Neural progenitor cell (in vitro differentiated cells): ENCODE data around the gene STRADA. TPM values are rescaled to one million over a fixed set of nuclear protein-coding genes. Genes with fewer than 3 reads are reported as not detected.

Experiments used
- DNase-seq: peaks from one replicate; pipeline ENCODE4 v3.0.0-alpha.2; 2016; ENCODE audit warnings: low spot score
- H2AFZ ChIP-seq: fragments of 200-600 bp; sonication (generic); replicated peaks from 2 replicates; pipeline ENCODE4 v1.6.1; 2016; ENCODE audit warnings: antibody characterized with exemption
- H3F3A ChIP-seq: fragments of 200-600 bp; sonication (generic); 2 replicates; pipeline ENCODE4 v1.6.1; 2016; ENCODE audit warnings: antibody characterized with exemption, low read depth
- H3K27ac ChIP-seq: fragments of 200-600 bp; sonication (generic); 2 replicates; pipeline ENCODE4 v1.5.1; 2016; ENCODE audit warnings: mild to moderate bottlenecking
- H3K27me3 ChIP-seq: fragments of 200-600 bp; sonication (generic); 2 replicates; pipeline ENCODE4 v1.6.1; 2016; ENCODE audit warnings: mild to moderate bottlenecking, moderate library complexity
- H3K36me3 ChIP-seq: fragments of 200-600 bp; sonication (generic); 2 replicates; pipeline ENCODE4 v1.5.1; 2016
- H3K4me1 ChIP-seq: fragments of 200-600 bp; sonication (generic); 2 replicates; pipeline ENCODE4 v1.6.1; 2016; ENCODE audit warnings: mixed run types
- H3K4me2 ChIP-seq: fragments of 200-600 bp; sonication (generic); 2 replicates; pipeline ENCODE4 v1.6.1; 2016
- H3K4me3 ChIP-seq: fragments of 200-600 bp; sonication (generic); 2 replicates; pipeline ENCODE4 v1.5.1; 2016
- H3K79me2 ChIP-seq: fragments of 200-600 bp; sonication (generic); 2 replicates; pipeline ENCODE4 v1.6.1; 2016; ENCODE audit warnings: low read depth
- H3K9ac ChIP-seq: fragments of 200-600 bp; sonication (generic); 2 replicates; pipeline ENCODE4 v1.6.1; 2016
- H3K9me3 ChIP-seq: fragments of 200-600 bp; sonication (generic); 2 replicates; pipeline ENCODE4 v1.5.1; 2016; ENCODE audit warnings: low read depth
- H4K20me1 ChIP-seq: fragments of 200-600 bp; sonication (generic); 2 replicates; pipeline ENCODE4 v1.6.1; 2016; ENCODE audit warnings: low read depth
- H3K27ac Mint-ChIP-seq: 3 replicates; pipeline ENCODE4 v1.8.0; 2021; ENCODE audit warnings: mixed read lengths
- H3K27me3 Mint-ChIP-seq: 2 replicates; pipeline ENCODE4 v1.8.0; 2022; ENCODE audit warnings: low read depth, mild to moderate bottlenecking, inconsistent platforms, moderate library complexity, mixed read lengths; ENCODE audit not compliant: insufficient read depth
- H3K36me3 Mint-ChIP-seq: 3 replicates; pipeline ENCODE4 v1.8.0; 2021; ENCODE audit warnings: mixed read lengths
- H3K4me1 Mint-ChIP-seq: 3 replicates; pipeline ENCODE4 v1.8.0; 2021; ENCODE audit warnings: mixed read lengths
- H3K4me3 Mint-ChIP-seq: 3 replicates; pipeline ENCODE4 v1.8.0; 2021; ENCODE audit warnings: mild to moderate bottlenecking, moderate library complexity, mixed read lengths
- H3K9me3 Mint-ChIP-seq: 3 replicates; pipeline ENCODE4 v1.8.0; 2020; ENCODE audit warnings: mixed read lengths
- EZH2 ChIP-seq: fragments of 200-600 bp; sonication (generic); IDR thresholded peaks from 2 replicates; pipeline ENCODE4 v1.6.1; 2017; ENCODE audit warnings: antibody characterized with exemption, mild to moderate bottlenecking, moderate library complexity
- EZH2phosphoT487 ChIP-seq: fragments of 200-600 bp; sonication (generic); IDR thresholded peaks from 2 replicates; pipeline ENCODE4 v1.6.1; 2017; ENCODE audit warnings: antibody characterized with exemption
- total RNA-seq: library from RNA; depleted of rRNA; stranded (reverse); fragments of >200 nt; gene quantifications from 2 replicates; pipeline ENCODE4 v1.2.3, GENCODE V29; 2015; ENCODE audit warnings: low replicate concordance
- TF ChIP-seq, protein P1 (sequence below): fragments of 200-600 bp; sonication (generic); IDR thresholded peaks from 2 replicates; pipeline ENCODE4 v1.5.1; 2017; ENCODE audit warnings: antibody characterized with exemption, mild to moderate bottlenecking

Gene STRADA
- total RNA-seq, 1 donor from 2014 or later: 69.6 TPM

DNA sequence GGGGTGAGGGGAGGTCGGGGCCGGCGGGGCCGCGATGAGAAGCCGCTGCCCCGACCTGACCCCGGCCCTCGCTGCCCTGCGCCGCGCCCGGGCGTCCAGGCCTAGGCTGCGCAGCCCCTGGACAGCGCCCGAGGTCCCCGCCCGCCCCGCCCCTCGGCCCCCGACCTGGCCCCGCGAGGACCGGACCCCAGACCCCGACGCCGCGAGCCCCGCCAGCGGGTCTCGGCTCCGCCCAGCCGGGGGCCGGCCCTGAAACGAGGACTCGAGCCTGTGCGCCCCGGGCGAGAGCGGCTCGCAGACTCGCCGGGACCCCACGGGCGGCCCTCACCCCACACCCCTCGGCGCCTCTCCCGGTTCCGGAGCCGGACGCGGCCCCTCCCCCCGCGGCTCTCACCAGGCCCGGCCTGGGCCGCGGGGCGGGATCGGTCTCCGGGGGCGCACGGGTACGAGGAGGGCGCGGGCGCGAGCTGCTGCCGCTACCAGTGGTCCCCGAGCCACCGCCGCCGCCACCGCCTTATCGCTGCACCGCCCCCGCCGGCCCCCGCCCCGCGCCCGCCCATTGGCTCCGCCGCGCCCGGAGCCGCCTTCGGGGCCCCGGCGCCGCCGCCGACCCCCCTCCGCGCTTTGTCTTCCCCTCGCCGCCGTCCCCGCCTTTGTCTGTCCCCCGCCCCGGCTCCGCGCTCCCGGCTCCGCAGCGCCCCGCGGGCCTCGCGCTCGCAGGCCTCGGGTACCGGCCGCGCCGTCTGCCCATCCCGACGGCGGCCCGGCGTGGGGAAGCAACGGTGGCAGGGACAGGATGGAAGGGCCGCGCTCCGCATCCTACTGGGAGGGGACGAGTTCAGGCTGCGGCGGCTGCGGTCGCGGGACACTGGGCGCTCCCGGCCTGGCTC lies 41.7 kb downstream of the STRADA start, which contains the start of gene LIMD2:
LIMD2 (minus strand) TSS at position 488 of the 890 bp plus-strand sequence. CDS start 827 bp downstream, outside the sequence.
- H3F3A ChIP-seq: peaks cover 47% of the 10 kb centered on the region
- peak within 1 kb of the TSS; percentile 85 for H3K4me3 ChIP-seq
- peak within 1 kb of the TSS; percentile 98 for H3K4me2 ChIP-seq
- H3K27me3 ChIP-seq: peaks cover 12% of the 10 kb centered on the region
- H2AFZ ChIP-seq: peak within 1 kb of the TSS; percentile 90
- peak; percentile 90 for DNase-seq
- no peaks in the 10 kb centered on the region for H3K9me3 ChIP-seq
- peaks cover 11% of the 10 kb centered on the region for H3K4me1 ChIP-seq
- H3K9ac ChIP-seq: no peak within 1 kb of the TSS
- H4K20me1 ChIP-seq: peaks cover 53% of the 10 kb centered on the region
- H3K4me3 Mint-ChIP-seq: peak within 1 kb of the TSS; percentile 81
- peak within 1 kb of the TSS; percentile 68 for H3K27ac ChIP-seq
- H3K27me3 Mint-ChIP-seq: peaks cover 12% of the 10 kb centered on the region
- H3K79me2 ChIP-seq: no peaks in the 10 kb centered on the region
- H3K36me3 Mint-ChIP-seq: peaks cover 17% of the 10 kb centered on the region
- H3K36me3 ChIP-seq: no peaks in the 10 kb centered on the region
- no peaks in the 10 kb centered on the region for H3K9me3 Mint-ChIP-seq
- peaks cover 15% of the 10 kb centered on the region for H3K4me1 Mint-ChIP-seq
- TF ChIP-seq EZH2 (no peak), EZH2phosphoT487 (no peak)
- TF ChIP-seq, protein P1, sequence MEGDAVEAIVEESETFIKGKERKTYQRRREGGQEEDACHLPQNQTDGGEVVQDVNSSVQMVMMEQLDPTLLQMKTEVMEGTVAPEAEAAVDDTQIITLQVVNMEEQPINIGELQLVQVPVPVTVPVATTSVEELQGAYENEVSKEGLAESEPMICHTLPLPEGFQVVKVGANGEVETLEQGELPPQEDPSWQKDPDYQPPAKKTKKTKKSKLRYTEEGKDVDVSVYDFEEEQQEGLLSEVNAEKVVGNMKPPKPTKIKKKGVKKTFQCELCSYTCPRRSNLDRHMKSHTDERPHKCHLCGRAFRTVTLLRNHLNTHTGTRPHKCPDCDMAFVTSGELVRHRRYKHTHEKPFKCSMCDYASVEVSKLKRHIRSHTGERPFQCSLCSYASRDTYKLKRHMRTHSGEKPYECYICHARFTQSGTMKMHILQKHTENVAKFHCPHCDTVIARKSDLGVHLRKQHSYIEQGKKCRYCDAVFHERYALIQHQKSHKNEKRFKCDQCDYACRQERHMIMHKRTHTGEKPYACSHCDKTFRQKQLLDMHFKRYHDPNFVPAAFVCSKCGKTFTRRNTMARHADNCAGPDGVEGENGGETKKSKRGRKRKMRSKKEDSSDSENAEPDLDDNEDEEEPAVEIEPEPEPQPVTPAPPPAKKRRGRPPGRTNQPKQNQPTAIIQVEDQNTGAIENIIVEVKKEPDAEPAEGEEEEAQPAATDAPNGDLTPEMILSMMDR: no peak
- H3K27ac Mint-ChIP-seq: no peak within 1 kb of the TSS

DNA sequence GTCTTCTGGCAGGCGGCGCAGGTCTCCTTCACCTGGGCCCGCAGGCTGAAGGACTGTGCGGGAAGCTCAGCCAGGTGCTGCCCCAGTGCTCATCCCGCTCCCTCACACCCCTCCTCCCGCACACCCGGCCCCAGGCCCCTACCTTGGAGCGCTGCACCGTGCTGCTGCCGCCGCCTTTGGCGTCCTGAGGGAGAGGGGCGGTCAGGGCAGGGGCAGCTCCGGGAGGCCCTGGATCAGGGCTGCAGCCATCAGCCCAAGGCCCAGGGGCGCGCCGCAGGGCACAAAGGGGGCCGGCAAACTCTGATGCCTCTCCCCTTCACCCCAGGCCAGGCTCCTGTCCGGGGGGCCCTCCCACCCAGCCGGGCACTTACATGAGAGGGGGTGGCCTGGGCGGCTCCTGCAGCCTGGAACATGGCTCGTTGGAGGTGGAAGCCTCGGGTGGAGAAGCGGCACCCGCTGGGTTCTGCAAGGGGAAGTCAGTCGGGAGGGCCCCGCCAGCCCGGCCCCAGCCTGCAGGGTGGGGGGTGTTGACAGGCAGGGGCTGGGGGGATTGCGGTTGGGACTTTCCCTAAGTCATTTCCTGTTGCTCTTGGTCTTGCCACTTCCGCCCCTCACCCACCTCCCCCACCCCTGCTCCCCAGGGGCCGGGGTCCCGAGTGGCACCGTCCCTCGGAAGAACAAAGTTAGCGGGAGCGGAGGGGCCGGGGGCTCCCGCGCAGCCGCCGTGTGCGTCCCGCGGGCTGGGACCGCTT lies 42.5 kb downstream of the STRADA start:
- Mint-ChIP-seq H3K4me1 (peaks cover 15% of the 10 kb centered on the region), H3K27ac (no peak overlapping the region), H3K9me3 (no peaks in the 10 kb centered on the region), H3K27me3 (peaks cover 12% of the 10 kb centered on the region), H3K36me3 (peaks cover 17% of the 10 kb centered on the region), H3K4me3 (peak overlapping the region; percentile 84)
- TF ChIP-seq EZH2 (no peak), EZH2phosphoT487 (no peak)
- TF ChIP-seq, protein P1: no peak
- H3K27me3 ChIP-seq: peaks cover 12% of the 10 kb centered on the region
- no peaks in the 10 kb centered on the region for H3K36me3 ChIP-seq
- H3K4me2 ChIP-seq: peak overlapping the region; percentile 98
- no peak overlapping the region for H2AFZ ChIP-seq
- no peaks in the 10 kb centered on the region for H3K9me3 ChIP-seq
- peak; percentile 46 for DNase-seq
- peak overlapping the region; percentile 85 for H3K4me3 ChIP-seq
- H3K79me2 ChIP-seq: no peaks in the 10 kb centered on the region
- H3F3A ChIP-seq: peaks cover 47% of the 10 kb centered on the region
- peaks cover 11% of the 10 kb centered on the region for H3K4me1 ChIP-seq
- H3K9ac ChIP-seq: no peak overlapping the region
- H3K27ac ChIP-seq: no peak overlapping the region
- H4K20me1 ChIP-seq: peaks cover 56% of the 10 kb centered on the region

DNA sequence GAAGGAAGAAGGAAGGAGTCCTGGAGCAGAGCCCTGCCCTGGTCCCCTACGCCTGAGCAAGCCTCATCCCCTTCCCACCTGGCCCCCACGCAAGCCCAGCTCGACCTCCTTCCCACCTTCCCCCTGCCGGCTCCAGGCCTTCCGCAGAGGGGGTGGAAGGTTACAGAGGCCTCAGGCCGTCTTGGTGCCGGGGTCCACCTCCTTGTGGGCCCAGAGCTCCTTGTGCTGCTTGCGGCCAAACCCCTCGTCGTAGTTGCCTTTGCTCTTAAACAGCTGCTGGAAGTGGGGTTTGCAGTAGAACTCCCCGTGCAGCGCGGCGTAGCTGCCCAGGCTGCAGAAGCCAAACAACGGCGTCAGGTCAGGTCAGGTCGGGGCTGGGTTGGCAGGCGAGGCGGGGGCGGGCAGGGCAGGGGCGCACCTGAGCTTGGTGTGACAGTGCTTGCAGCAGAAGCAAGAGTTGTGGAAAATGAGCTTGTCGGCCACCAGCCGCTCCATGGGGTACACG lies 43.2 kb downstream of the STRADA start:
- H3K36me3 ChIP-seq: no peaks in the 10 kb centered on the region
- Mint-ChIP-seq H3K36me3 (peaks cover 13% of the 10 kb centered on the region), H3K27ac (no peak overlapping the region), H3K4me1 (peaks cover 15% of the 10 kb centered on the region), H3K4me3 (peak overlapping the region; percentile 84), H3K9me3 (no peaks in the 10 kb centered on the region), H3K27me3 (peaks cover 12% of the 10 kb centered on the region)
- peaks cover 53% of the 10 kb centered on the region for H4K20me1 ChIP-seq
- peak overlapping the region; percentile 98 for H3K4me2 ChIP-seq
- H3K9ac ChIP-seq: no peak overlapping the region
- no peaks in the 10 kb centered on the region for H3K79me2 ChIP-seq
- peaks cover 47% of the 10 kb centered on the region for H3F3A ChIP-seq
- H3K27ac ChIP-seq: no peak overlapping the region
- H3K4me1 ChIP-seq: peaks cover 11% of the 10 kb centered on the region
- no peak for DNase-seq
- no peak overlapping the region for H2AFZ ChIP-seq
- peak overlapping the region; percentile 85 for H3K4me3 ChIP-seq
- H3K27me3 ChIP-seq: peaks cover 12% of the 10 kb centered on the region
- no peaks in the 10 kb centered on the region for H3K9me3 ChIP-seq
- TF ChIP-seq EZH2phosphoT487 (no peak), EZH2 (no peak)
- TF ChIP-seq, protein P1: no peak
